BE2C (cell line): ENCODE measurements around the gene SKIC3.

ENCODE experiments used
- DNase-seq: peaks from one replicate; pipeline ENCODE4 v3.0.0-alpha.2; 2020
- H3K27me3 ChIP-seq: fragments of 250-450 bp; sonication (Bioruptor Pico); 2 replicates; pipeline ENCODE4 v1.5.1; 2020; ENCODE audit warnings: mild to moderate bottlenecking
- H3K36me3 ChIP-seq: fragments of 250-450 bp; sonication (Bioruptor Pico); 2 replicates; pipeline ENCODE4 v1.5.1; 2020; ENCODE audit warnings: mild to moderate bottlenecking
- H3K4me1 ChIP-seq: fragments of 250-450 bp; sonication (Bioruptor Pico); 2 replicates; pipeline ENCODE4 v1.5.1; 2020
- H3K4me3 ChIP-seq: 2 replicates; pipeline ENCODE4 v1.5.1; 2011; ENCODE audit warnings: low read depth, low read length
- H3K9me3 ChIP-seq: fragments of 250-450 bp; sonication (Bioruptor Pico); 2 replicates; pipeline ENCODE4 v1.5.1; 2020
- CTCF ChIP-seq: IDR thresholded peaks from 2 replicates; pipeline ENCODE4 v1.5.1; 2012; ENCODE audit warnings: mild to moderate bottlenecking, low read depth, low read length

The SKIC3 gene

GRCh38 chr5:95519681-95520080 is 35.1 kb downstream of the SKIC3 start:
- no peak for DNase-seq
- no peak for TF ChIP-seq CTCF
- H3K27me3 ChIP-seq: no peaks in the 10 kb centered on the region
- peaks cover 61% of the 10 kb centered on the region for H3K36me3 ChIP-seq
- H3K4me3 ChIP-seq: no peak overlapping the region
- no peaks in the 10 kb centered on the region for H3K4me1 ChIP-seq
- H3K9me3 ChIP-seq: no peaks in the 10 kb centered on the region

GRCh38 chr5:95519151-95519550 is 35.6 kb downstream of the SKIC3 start:
- no peaks in the 10 kb centered on the region for H3K27me3 ChIP-seq
- H3K36me3 ChIP-seq: peaks cover 60% of the 10 kb centered on the region
- no peaks in the 10 kb centered on the region for H3K4me1 ChIP-seq
- no peak for DNase-seq
- no peaks in the 10 kb centered on the region for H3K9me3 ChIP-seq
- no peak for TF ChIP-seq CTCF
- no peak overlapping the region for H3K4me3 ChIP-seq

GRCh38 chr5:95518417-95518816 is 36.4 kb downstream of the SKIC3 start:
- TF ChIP-seq CTCF: no peak
- H3K4me1 ChIP-seq: no peaks in the 10 kb centered on the region
- H3K4me3 ChIP-seq: no peak overlapping the region
- no peaks in the 10 kb centered on the region for H3K9me3 ChIP-seq
- no peaks in the 10 kb centered on the region for H3K27me3 ChIP-seq
- no peak for DNase-seq
- H3K36me3 ChIP-seq: peaks cover 62% of the 10 kb centered on the region

GRCh38 chr5:95511606-95512005 is 43.2 kb downstream of the SKIC3 start:
- Histone ChIP-seq H3K4me1 (no peaks in the 10 kb centered on the region; the same call in 1 of the 2 replicates), H3K27me3 (no peaks in the 10 kb centered on the region), H3K9me3 (no peaks in the 10 kb centered on the region), H3K4me3 (no peak overlapping the region), H3K36me3 (peaks cover 67% of the 10 kb centered on the region)
- no peak for DNase-seq
- no peak for TF ChIP-seq CTCF

- no peak overlapping the region for H3K4me3 ChIP-seq
- H3K4me1 ChIP-seq: no peaks in the 10 kb centered on the region; the same call in 1 of the 2 replicates
- DNase-seq: no peak
- H3K36me3 ChIP-seq: peaks cover 57% of the 10 kb centered on the region
- H3K27me3 ChIP-seq: no peaks in the 10 kb centered on the region
- TF ChIP-seq CTCF: no peak
- H3K9me3 ChIP-seq: no peaks in the 10 kb centered on the region
These were observed 46.2 kb downstream of the SKIC3 start for GRCh38 chr5:95508550-95508949.
